ENCODE data around the gene SORD.
"Not testable (repeated sequence)": the region's sequence is repeated elsewhere in the genome, so short reads cannot be mapped to it uniquely, and the experiment has no call there.

Gene SORD

GRCh38 chr15:45069942-45070360, 47.0 kb downstream of the SORD start:
- not testable (repeated sequence) for DNase-seq

GRCh38 chr15:45073602-45074001, 50.6 kb downstream of the SORD start:
- DNase-seq, result not testable (repeated sequence)

GRCh38 chr15:45075440-45076320, 52.7 kb downstream of the SORD start:
- not testable (repeated sequence) for DNase-seq

- DNase-seq, result not testable (repeated sequence)
Observed at GRCh38 chr15:45077391-45077790, 54.4 kb downstream of the SORD start.

GRCh38 chr15:45079201-45079600, 56.2 kb downstream of the SORD start:
- DNase-seq, result peak; percentile 35

GRCh38 chr15:45079628-45080246, 56.7 kb downstream of the SORD start:
- not testable (repeated sequence) for DNase-seq

GRCh38 chr15:45080593-45080992, 57.6 kb downstream of the SORD start:
- not testable (repeated sequence) for DNase-seq

- DNase-seq, result not testable (repeated sequence)
Observed at GRCh38 chr15:45082412-45082811, 59.4 kb downstream of the SORD start.

- no peak for DNase-seq
Observed at GRCh38 chr15:45083223-45083622, 60.2 kb downstream of the SORD start.

GRCh38 chr15:45084163-45084562, 61.2 kb downstream of the SORD start:
- no peak for DNase-seq

- peak; percentile 14 for DNase-seq
Observed at GRCh38 chr15:45087513-45087912, 64.5 kb downstream of the SORD start.

- DNase-seq, result peak; percentile 10
Observed at GRCh38 chr15:45088801-45089711, 66.1 kb downstream of the SORD start.

GRCh38 chr15:45089712-45090373, 66.8 kb downstream of the SORD start:
- DNase-seq, result no peak

GRCh38 chr15:45091161-45091560, 68.2 kb downstream of the SORD start:
- no peak for DNase-seq

GRCh38 chr15:45091576-45091975, 68.6 kb downstream of the SORD start:
- no peak for DNase-seq

GRCh38 chr15:45093013-45093412, 70.0 kb downstream of the SORD start:
- no peak for DNase-seq

GRCh38 chr15:45093622-45094357, 70.8 kb downstream of the SORD start:
- DNase-seq, result no peak

GRCh38 chr15:45094358-45094730, 71.3 kb downstream of the SORD start:
- DNase-seq, result peak; percentile 10

GRCh38 chr15:45095661-45096060, 72.7 kb downstream of the SORD start:
- DNase-seq, result no peak

- DNase-seq, result no peak
Observed at GRCh38 chr15:45097466-45097865, 74.5 kb downstream of the SORD start.

GRCh38 chr15:45099549-45100165, 76.7 kb downstream of the SORD start:
- no peak for DNase-seq

All from NCI-H82 (cell line).